Right ventricle myocardium inferior (tissue), 1 donor: ENCODE results near the gene YBX2. TPM values are rescaled to one million over a fixed set of nuclear protein-coding genes. Genes with fewer than 3 reads are reported as not detected.

Source experiments
- ATAC-seq: fragments of 200-7000 bp; cut with Tn5 transposase; one replicate; pipeline ENCODE4 v1.9.1; 2020; ENCODE audit warnings: mild to moderate bottlenecking, moderate library complexity
- DNase-seq: peaks from one replicate; pipeline ENCODE4 v3.0.0; 2021; ENCODE audit errors: missing footprints
- intact Hi-C: fragments of 100-400 bp; cut with DNase I; formaldehyde crosslinking; loops from one replicate; pipeline ENCODE4 v1.11.0; 2022
- total RNA-seq: library from RNA; stranded (reverse); fragmentation: NEBNext Ultra II Directional; extraction: Animal tissue kit (Norgen Biotek cat#: 25700); gene quantifications from one replicate; pipeline ENCODE4 v1.2.1, GENCODE V29; 2021
- donor health status: DM: no; HTN: yes; CAD: no; lungs with severe emphysema.

Gene YBX2
- total RNA-seq, 1 donor from 2014 or later, result 0.81 TPM

DNA sequence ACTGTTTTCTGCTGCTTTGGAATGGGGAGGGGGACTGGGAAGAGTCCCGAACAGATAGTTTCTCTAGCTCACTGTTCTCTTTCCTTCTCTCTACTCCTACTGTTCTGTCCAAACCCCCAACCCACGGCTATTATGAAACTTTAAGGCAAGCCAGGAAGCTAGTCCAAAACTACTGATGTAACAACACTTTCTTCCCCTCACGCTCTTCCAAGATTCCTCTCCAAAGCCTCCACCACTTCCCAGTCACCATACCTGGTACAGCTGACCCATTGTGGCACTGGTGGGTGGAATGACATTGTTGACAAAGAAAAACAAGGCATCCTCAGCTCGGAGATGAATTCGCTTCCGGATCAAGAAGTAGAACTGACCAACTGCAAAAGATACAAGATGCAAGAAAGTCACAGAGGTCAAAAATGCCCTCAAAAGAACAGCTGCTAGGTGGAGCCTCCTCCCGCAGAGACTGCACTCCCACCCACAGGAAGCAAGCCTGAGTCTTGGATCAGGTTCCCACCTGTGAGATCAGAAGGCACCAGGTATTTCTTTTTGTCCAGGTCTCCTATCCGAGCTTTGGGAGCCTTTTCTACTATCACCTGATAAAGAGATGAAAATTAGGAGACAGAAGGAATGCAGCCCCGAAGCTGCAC is 53.2 kb downstream of the YBX2 start:
- no peak for DNase-seq
- no peak for ATAC-seq
- intact Hi-C loops, result loop anchor here (5.0 kb wide), 2 partner anchors 66 to 616 kb away; partner anchors contain the start of genes CYB5D1, EIF5A, NAA38 and TMEM88

DNA sequence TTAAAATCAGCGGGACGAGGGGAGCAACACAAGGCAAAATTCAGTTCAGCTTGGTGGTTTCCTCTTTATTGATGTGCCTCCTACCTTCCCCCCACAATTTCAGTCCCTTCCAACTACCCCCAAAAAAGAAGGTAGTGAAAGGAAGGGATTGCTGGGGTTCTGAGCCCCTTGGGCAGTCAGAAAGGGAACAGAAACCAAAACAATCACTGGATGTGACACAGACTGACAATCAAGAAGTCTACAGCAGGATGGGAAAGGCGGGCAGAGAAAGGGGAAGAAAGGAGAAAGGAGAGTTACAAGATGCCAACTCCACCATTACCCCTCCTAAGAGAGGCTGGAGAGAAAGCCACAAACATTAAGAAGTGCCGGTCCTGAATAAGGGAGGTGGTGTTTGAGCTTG is 54.1 kb downstream of the YBX2 start:
- DNase-seq (no peak), ATAC-seq (no peak)
- intact Hi-C loops, result loop anchor here (5.0 kb wide), 2 partner anchors 67 to 617 kb away; partner anchors contain the start of genes CYB5D1, EIF5A, NAA38 and TMEM88

DNA sequence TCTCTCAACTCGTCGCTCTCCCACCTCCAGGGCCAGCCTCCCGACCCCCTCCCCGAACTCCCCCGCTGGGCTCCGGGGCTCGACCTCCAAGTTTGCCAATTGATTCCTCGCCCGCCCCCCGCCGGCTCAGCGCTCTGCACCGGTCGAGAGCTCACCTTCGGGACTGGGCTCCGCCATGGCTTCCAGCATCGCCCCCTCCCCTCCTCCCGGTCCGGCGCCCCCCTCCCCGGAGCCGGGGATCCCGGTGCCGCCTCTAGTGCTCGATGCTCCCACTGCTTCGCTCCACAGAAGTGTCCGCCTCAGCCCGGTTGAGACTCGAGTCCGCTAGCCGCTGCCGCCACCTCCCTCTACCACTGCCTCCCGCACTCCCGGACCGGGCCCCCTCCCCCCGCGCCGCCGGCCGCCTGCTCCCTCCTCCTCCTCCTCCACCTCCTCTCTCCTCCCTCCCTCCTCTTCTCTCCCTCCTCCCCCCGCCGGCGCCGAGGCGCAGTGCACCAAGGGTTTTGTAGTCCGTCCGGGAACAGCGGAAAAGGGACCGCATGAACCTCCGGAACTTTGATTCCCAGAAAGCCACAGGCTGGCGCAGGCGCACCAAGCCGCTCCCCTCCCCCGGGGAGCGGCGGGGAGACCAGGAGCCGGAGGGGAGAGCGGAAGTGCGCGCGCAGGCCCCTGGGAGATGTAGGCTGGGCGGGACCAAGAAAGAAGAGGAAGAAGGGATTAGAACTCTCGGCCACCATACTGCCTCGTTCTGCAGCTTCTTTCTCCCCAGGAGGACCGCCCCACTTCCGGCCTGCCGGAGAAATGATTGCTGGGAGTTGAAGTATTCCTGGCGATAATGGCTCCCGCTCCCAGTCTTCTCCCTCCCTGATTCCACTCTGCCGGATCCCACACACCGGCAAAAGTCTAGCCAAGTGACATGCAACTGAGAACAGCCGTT is 55.1 kb downstream of the YBX2 start, which contains the start of gene PHF23:
TSS of gene PHF23 (minus strand) at position 367 of the 937 bp plus-strand sequence. CDS start at position 189, 178 bp downstream.
- intact Hi-C loops, result loop anchor here (5.0 kb wide), 2 partner anchors 68 to 618 kb away; partner anchors contain the start of genes CYB5D1, EIF5A, NAA38 and TMEM88
- ATAC-seq, result peak; percentile 85
- DNase-seq, result peak; percentile 100

DNA sequence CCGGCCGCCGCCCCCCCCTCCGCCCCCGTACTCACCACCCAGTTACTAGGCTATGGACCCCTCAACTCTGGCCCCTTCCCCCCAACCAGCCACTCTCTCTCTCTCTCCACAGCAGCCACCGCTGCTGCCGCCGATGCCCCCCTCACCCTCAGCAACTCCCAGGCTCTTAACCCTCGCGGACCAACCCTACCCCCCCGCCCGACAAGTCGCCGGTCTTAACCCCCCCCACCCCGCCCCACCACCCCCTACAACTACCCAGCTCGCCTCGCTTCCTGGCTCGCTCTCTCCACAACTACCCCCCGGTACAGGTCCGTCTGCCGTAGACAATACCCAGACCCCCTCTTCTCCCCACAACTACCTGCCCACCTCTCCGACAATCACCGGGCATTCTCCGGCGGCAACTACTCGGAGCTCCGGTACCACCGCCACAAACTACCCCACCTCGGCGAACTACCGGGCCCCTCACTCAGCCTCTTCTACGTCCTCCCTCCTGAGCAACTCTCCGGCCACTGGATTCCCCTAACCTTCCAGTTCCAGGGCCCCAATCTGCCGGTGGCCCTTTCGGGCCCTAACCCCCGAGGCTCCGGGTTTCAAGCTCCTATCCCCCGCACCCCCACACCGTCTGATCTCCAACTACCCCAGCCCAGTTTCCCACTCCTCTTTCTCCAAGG is 55.9 kb downstream of the YBX2 start:
- ATAC-seq, result no peak
- intact Hi-C loops, result loop anchor here (1.0 kb wide), 1 partner anchor 18 kb away; no protein-coding TSS in a partner anchor
- DNase-seq, result peak; percentile 66

Other genes with a start within 250 kb of the YBX2 start
- 5.4 TPM for gene CLEC10A, start 214.4 kb downstream of the YBX2 start, total RNA-seq
- gene ASGR2, start 179.8 kb downstream of the YBX2 start, total RNA-seq, result 0.46 TPM
- gene ASGR1, start 115.3 kb downstream of the YBX2 start, total RNA-seq, result 0.43 TPM
- gene DLG4, start 74.8 kb downstream of the YBX2 start, total RNA-seq, result 20.6 TPM
- 2,192 TPM for gene ACADVL, start 74.7 kb downstream of the YBX2 start, total RNA-seq
- gene DVL2, start 60.1 kb downstream of the YBX2 start, total RNA-seq, result 20.0 TPM
- 23.3 TPM for gene PHF23, start 55.2 kb downstream of the YBX2 start, total RNA-seq
- gene GABARAP, start 52.2 kb downstream of the YBX2 start, total RNA-seq, result 444 TPM
- 114 TPM for gene CTDNEP1, start 42.9 kb downstream of the YBX2 start, total RNA-seq
- 72.7 TPM for gene ELP5, start 42.4 kb downstream of the YBX2 start, total RNA-seq
- 1.2 TPM for gene CLDN7, start 32.2 kb downstream of the YBX2 start, total RNA-seq
- 119 TPM for gene SLC2A4, start 12.9 kb downstream of the YBX2 start, total RNA-seq
- gene EIF5A, start 13.0 kb upstream of the YBX2 start, total RNA-seq, result 326 TPM
- gene GPS2, start 20.7 kb upstream of the YBX2 start, total RNA-seq, result 70.3 TPM
- 30.8 TPM for gene NEURL4, start 34.7 kb upstream of the YBX2 start, total RNA-seq
- 14.0 TPM for gene ACAP1, start 41.9 kb upstream of the YBX2 start, total RNA-seq
- 4.7 TPM for gene KCTD11, start 57.5 kb upstream of the YBX2 start, total RNA-seq
- not detected for gene TMEM95, start 60.5 kb upstream of the YBX2 start, total RNA-seq
- 2.6 TPM for gene TNK1, start 86.5 kb upstream of the YBX2 start, total RNA-seq
- gene PLSCR3, start 99.9 kb upstream of the YBX2 start, total RNA-seq, result 18.4 TPM
- gene TMEM256, start 109.5 kb upstream of the YBX2 start, total RNA-seq, result 64.0 TPM
- 7.0 TPM for gene NLGN2, start 113.2 kb upstream of the YBX2 start, total RNA-seq
- gene SPEM1, start 125.7 kb upstream of the YBX2 start, total RNA-seq, result not detected
- gene SPEM2, start 131.0 kb upstream of the YBX2 start, total RNA-seq, result not detected
- not detected for gene SPEM3, start 134.2 kb upstream of the YBX2 start, total RNA-seq
- 2.7 TPM for gene TMEM102, start 140.8 kb upstream of the YBX2 start, total RNA-seq
- gene FGF11, start 144.9 kb upstream of the YBX2 start, total RNA-seq, result 11.7 TPM
- gene CHRNB1, start 150.4 kb upstream of the YBX2 start, total RNA-seq, result 11.8 TPM
- gene ZBTB4, start 185.0 kb upstream of the YBX2 start, total RNA-seq, result 62.1 TPM
- not detected for gene SLC35G6, start 186.8 kb upstream of the YBX2 start, total RNA-seq
- gene POLR2A, start 189.7 kb upstream of the YBX2 start, total RNA-seq, result 36.4 TPM